Activated CD4-positive, alpha-beta memory T cell treated with anti-CD3 and anti-CD28 coated beads for 36 hours (primary cell): ENCODE results near the gene ASXL1. TPM values are rescaled to one million over a fixed set of nuclear protein-coding genes. Genes with fewer than 3 reads are reported as not detected.
A peak's percentile ranks its signal among the peaks of the same experiment; 100 is the strongest.
"Not testable (repeated sequence)": the region's sequence is repeated elsewhere in the genome, so short reads cannot be mapped to it uniquely, and the experiment has no call there.

Source experiments
- CTCF ChIA-PET: fragments of 350-600 bp; sonication (Branson Sonifier 250); formaldehyde crosslinking; loops from one replicate; lab custom pipeline; 2021; ENCODE audit warnings: antibody characterized with exemption, inconsistent platforms; lab: Charles Lee
- POLR2A ChIA-PET: fragments of 350-600 bp; sonication (Branson Sonifier 250); formaldehyde crosslinking; loops from one replicate; lab custom pipeline; 2021; ENCODE audit warnings: antibody characterized with exemption; lab: Charles Lee
- DNase-seq: peaks from one replicate; pipeline ENCODE4 v3.0.0-alpha.2; 2020
- H3K27ac Mint-ChIP-seq: one replicate; pipeline ENCODE4 v1.8.0; 2021; ENCODE audit warnings: mixed read lengths
- H3K27me3 Mint-ChIP-seq: one replicate; pipeline ENCODE4 v1.8.0; 2021; ENCODE audit warnings: mixed read lengths
- H3K36me3 Mint-ChIP-seq: one replicate; pipeline ENCODE4 v1.8.0; 2021; ENCODE audit warnings: mixed read lengths
- H3K4me1 Mint-ChIP-seq: one replicate; pipeline ENCODE4 v1.8.0; 2021; ENCODE audit warnings: low read depth, mixed read lengths
- H3K4me3 Mint-ChIP-seq: one replicate; pipeline ENCODE4 v1.8.0; 2021; ENCODE audit warnings: mild to moderate bottlenecking, mixed read lengths
- H3K9me3 Mint-ChIP-seq: one replicate; pipeline ENCODE4 v1.8.0; 2021; ENCODE audit warnings: mixed read lengths
- intact Hi-C: fragments of 100-400 bp; cut with micrococcal nuclease; formaldehyde crosslinking; loops from one replicate; pipeline ENCODE4 v1.15.1; 2023
- total RNA-seq, 2 experiments: library from RNA; stranded (reverse); gene quantifications; one replicate each; pipeline ENCODE4 v1.2.3, GENCODE V29; 2021

The ASXL1 gene
- total RNA-seq, 2 experiments from 2014 or later = 141 to 147 TPM

DNA sequence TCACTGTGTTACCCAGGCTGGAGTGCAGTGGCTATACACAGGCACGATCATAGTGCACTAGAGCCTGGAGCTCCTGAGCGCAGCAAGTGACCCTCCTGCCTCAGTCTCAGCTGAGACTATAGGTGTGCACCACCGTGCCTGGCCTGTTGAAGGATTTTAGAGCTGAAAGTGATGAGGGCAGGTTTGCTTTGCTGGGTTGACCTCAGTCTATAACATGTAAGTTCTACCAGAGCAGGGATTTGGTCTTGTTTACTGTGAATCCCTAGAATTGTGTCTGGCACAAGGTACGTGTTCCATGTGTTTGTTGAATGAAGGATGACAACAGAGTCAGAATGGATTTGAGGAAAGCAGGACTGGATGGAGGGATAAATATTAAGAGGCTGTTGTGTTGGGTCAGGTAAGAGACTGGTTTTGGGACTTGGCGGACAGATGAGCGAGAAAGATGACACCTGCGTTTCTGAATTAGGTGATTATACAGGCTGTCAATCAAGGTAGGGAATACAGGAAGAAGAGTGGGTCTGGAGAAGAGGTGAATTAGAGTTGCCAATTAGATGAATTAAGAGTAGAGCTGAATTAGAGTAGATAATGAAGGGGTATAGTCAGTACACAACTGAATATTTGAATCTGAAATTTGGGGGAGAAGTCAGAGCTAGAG is 6.5 kb downstream of the ASXL1 start:
- Mint-ChIP-seq H3K4me1 (peaks cover 81% of the 10 kb centered on the region), H3K27ac (peak overlapping the region; percentile 0), H3K27me3 (no peaks in the 10 kb centered on the region), H3K36me3 (peaks cover 30% of the 10 kb centered on the region), H3K9me3 (no peaks in the 10 kb centered on the region), H3K4me3 (no peak overlapping the region)
- intact Hi-C loops = loop anchor here (5.0 to 10.0 kb wide), 2 partner anchors 32 to 290 kb away; no protein-coding TSS in a partner anchor
- CTCF ChIA-PET = interaction anchor here (1.4 kb wide), 1 partner anchor 132 kb away, joined by 3 read pairs; no protein-coding TSS in a partner anchor
- no peak for DNase-seq
- POLR2A ChIA-PET = interaction anchor here (1.4 kb wide), 1 partner anchor 31 kb away, joined by 5 read pairs; no protein-coding TSS in a partner anchor

DNA sequence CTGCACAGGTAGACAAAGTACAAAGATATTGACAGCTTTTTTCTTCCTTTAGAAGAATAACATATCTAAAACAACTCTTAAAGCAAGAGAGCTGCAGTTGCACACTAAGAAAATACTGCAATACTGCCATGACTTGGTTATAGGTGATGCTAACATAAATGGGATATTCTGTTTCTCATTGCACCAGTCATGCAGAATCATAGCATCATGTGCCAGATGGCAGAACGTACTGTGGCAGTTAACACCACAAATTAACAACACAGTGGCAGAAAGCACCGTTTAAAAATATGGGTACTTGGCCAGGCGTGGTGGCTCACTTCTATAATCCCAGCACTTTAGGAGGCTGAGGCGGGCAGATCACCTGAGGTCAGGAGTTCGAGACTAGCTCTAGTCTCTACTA is 7.4 kb downstream of the ASXL1 start:
- ChIA-PET POLR2A (no interaction called here), CTCF (interaction anchor here (1.4 kb wide), 1 partner anchor 133 kb away, joined by 3 read pairs; no protein-coding TSS in a partner anchor)
- peaks cover 74% of the 10 kb centered on the region for H3K4me1 Mint-ChIP-seq
- no peak overlapping the region for H3K4me3 Mint-ChIP-seq
- H3K27ac Mint-ChIP-seq = peak overlapping the region; percentile 65
- H3K36me3 Mint-ChIP-seq = peaks cover 26% of the 10 kb centered on the region
- intact Hi-C loops = loop anchor here (5.0 to 10.0 kb wide), 2 partner anchors 33 to 289 kb away; no protein-coding TSS in a partner anchor
- H3K9me3 Mint-ChIP-seq = no peaks in the 10 kb centered on the region
- DNase-seq = no peak
- H3K27me3 Mint-ChIP-seq = no peaks in the 10 kb centered on the region

DNA sequence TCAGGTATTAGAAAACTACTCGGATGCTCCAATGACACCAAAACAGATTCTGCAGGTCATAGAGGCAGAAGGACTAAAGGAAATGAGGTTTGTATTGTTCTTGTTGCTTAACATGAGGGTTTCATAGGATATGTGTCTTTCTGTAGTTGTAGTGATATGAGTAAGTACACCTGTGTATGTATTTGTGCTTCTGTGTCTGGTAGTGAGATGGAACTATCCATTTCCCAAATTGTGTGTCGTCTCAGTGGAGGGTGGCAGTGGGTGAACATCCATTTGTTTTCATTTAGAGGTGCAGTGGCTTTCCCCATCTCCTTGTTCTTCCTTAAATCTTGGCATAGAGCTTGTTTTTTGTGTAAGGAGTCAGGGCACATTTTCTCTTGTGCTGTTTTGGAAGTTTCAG is 8.2 kb downstream of the ASXL1 start:
- Mint-ChIP-seq H3K27me3 (no peaks in the 10 kb centered on the region), H3K9me3 (no peaks in the 10 kb centered on the region), H3K36me3 (peaks cover 25% of the 10 kb centered on the region), H3K27ac (peak overlapping the region; percentile 65), H3K4me3 (no peak overlapping the region), H3K4me1 (peaks cover 69% of the 10 kb centered on the region)
- intact Hi-C loops = loop anchor here (1.0 to 10.0 kb wide), 4 partner anchors 11 to 288 kb away; no protein-coding TSS in a partner anchor
- CTCF ChIA-PET = no interaction called here
- POLR2A ChIA-PET = no interaction called here
- DNase-seq = no peak

DNA sequence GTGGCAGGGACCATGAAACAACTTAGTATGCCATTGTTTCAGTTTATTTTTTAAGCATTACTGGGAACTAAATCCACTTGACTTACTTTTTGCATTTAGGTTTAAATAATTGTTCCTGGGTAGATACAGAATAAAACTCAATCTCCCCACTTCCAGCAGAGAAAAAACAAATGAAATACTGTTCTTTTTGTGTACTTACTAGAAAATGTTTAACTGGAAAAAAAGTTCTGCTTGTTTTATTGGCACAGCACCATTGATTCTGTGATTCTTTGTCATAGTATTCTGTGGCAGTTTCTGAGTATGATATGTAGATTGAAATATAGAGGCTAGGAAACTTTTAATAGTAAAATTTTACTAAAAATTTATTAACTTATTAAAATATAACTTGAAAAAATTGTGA is 10.2 kb downstream of the ASXL1 start:
- H3K36me3 Mint-ChIP-seq = peaks cover 23% of the 10 kb centered on the region
- POLR2A ChIA-PET = interaction anchor here (0.9 to 1.3 kb wide), 2 partner anchors 9 to 13 kb away, joined by 3 to 5 read pairs; no protein-coding TSS in a partner anchor
- intact Hi-C loops = loop anchor here (5.0 to 10.0 kb wide), 2 partner anchors 36 to 286 kb away; no protein-coding TSS in a partner anchor
- H3K27ac Mint-ChIP-seq = peak overlapping the region; percentile 7
- CTCF ChIA-PET = interaction anchor here (1.3 kb wide), 1 partner anchor 71 kb away, joined by 4 read pairs; no protein-coding TSS in a partner anchor
- DNase-seq = no peak
- H3K27me3 Mint-ChIP-seq = no peaks in the 10 kb centered on the region
- no peaks in the 10 kb centered on the region for H3K9me3 Mint-ChIP-seq
- H3K4me1 Mint-ChIP-seq = peaks cover 51% of the 10 kb centered on the region
- H3K4me3 Mint-ChIP-seq = no peak overlapping the region

DNA sequence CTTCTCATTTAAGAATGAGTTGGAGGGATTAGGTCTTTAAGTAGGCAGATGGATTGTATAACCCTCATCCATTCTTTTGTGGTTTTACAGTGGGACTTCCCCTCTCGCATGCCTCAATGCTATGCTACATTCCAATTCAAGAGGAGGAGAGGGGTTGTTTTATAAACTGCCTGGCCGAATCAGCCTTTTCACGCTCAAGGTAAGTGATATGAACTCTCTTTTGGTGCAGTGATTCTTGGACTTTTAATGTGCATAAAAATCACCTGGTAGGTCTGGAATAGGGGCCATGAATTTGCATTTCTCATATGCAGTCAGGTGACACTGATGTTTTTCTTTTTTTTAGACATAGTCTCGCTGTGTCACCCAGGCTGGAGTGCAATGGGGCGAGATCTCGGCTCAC is 10.8 kb downstream of the ASXL1 start:
- H3K36me3 Mint-ChIP-seq = peaks cover 23% of the 10 kb centered on the region
- DNase-seq = no peak
- H3K27ac Mint-ChIP-seq = no peak overlapping the region
- no peak overlapping the region for H3K4me3 Mint-ChIP-seq
- H3K27me3 Mint-ChIP-seq = no peaks in the 10 kb centered on the region
- ChIA-PET CTCF (no interaction called here), POLR2A (no interaction called here)
- peaks cover 45% of the 10 kb centered on the region for H3K4me1 Mint-ChIP-seq
- H3K9me3 Mint-ChIP-seq = no peaks in the 10 kb centered on the region
- intact Hi-C loops = loop anchor here (5.0 to 10.0 kb wide), 2 partner anchors 37 to 286 kb away; no protein-coding TSS in a partner anchor

DNA sequence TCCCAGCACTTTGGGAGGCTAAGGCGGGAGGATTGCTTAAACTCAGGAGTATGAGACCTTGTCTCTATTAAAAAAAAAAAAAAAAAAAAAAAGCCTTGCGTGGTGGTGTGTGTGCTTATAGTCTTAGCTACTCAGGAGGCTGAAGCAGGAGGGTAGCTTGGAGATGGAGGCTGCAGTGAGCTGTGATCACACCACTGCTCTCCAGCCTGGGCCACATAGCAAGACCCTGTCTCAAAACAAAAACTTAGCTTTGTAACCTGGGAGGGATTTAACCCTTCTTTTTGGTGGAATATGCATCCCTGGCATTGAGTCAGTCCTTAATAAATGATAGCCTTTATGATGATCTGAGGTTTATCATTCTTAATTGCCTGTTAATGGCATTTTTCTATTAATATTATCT is 12.8 kb downstream of the ASXL1 start:
- intact Hi-C loops = no loop called here
- peaks cover 24% of the 10 kb centered on the region for H3K36me3 Mint-ChIP-seq
- H3K27me3 Mint-ChIP-seq = no peaks in the 10 kb centered on the region
- DNase-seq = no peak
- no peaks in the 10 kb centered on the region for H3K9me3 Mint-ChIP-seq
- peaks cover 30% of the 10 kb centered on the region for H3K4me1 Mint-ChIP-seq
- ChIA-PET CTCF (interaction anchor here (0.7 kb wide), 1 partner anchor 11 kb away, joined by 3 read pairs; no protein-coding TSS in a partner anchor), POLR2A (no interaction called here)
- no peak overlapping the region for H3K4me3 Mint-ChIP-seq
- no peak overlapping the region for H3K27ac Mint-ChIP-seq

DNA sequence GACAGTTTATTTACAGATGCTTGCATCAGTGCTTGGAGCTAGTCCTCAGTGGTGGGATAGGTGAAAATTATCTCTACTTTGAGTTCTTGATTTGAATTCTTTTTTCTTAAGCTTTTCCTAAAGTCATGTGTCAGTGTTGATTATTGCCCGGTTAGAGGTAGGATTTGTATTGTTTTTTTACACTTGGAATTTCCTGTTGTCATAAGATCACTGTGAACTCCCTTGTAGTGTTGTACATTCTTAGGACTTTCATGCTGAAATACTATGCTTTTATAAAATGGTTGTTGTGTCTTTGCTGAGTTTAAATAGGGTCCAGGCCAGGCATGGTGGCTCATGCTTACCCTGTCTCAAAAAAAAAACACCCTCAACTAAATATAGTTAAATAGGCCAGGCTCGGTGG is 20.3 kb downstream of the ASXL1 start:
- no peaks in the 10 kb centered on the region for H3K27me3 Mint-ChIP-seq
- DNase-seq = no peak
- POLR2A ChIA-PET = no interaction called here
- H3K9me3 Mint-ChIP-seq = no peaks in the 10 kb centered on the region
- H3K4me1 Mint-ChIP-seq = peaks cover 9% of the 10 kb centered on the region
- no peak overlapping the region for H3K27ac Mint-ChIP-seq
- peaks cover 10% of the 10 kb centered on the region for H3K36me3 Mint-ChIP-seq
- CTCF ChIA-PET = no interaction called here
- intact Hi-C loops = no loop called here
- no peak overlapping the region for H3K4me3 Mint-ChIP-seq

DNA sequence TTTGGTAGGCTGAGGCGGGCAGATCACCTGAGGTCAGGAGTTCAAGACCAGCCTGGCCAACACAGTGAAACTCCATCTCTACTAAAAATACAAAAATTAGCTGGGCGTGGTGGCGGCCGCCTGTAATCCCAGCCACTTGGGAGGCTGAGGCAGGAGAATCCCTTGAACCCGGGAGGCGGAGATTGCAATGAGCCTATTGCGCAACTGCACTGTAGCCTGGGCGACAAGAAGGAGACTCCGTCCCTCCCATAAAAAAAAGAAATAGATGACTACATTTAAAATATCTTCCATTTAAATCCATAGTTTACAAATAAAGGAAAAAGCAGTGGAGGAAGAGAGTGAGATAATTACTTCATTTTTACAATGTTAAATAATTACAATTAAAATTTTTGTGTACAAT is 21.9 kb downstream of the ASXL1 start:
- POLR2A ChIA-PET, H3K27ac Mint-ChIP-seq, H3K4me3 Mint-ChIP-seq, intact Hi-C loops, DNase-seq, H3K9me3 Mint-ChIP-seq, CTCF ChIA-PET, H3K27me3 Mint-ChIP-seq: not testable (repeated sequence)
- peaks cover 13% of the 10 kb centered on the region for H3K36me3 Mint-ChIP-seq
- H3K4me1 Mint-ChIP-seq = peaks cover 23% of the 10 kb centered on the region

DNA sequence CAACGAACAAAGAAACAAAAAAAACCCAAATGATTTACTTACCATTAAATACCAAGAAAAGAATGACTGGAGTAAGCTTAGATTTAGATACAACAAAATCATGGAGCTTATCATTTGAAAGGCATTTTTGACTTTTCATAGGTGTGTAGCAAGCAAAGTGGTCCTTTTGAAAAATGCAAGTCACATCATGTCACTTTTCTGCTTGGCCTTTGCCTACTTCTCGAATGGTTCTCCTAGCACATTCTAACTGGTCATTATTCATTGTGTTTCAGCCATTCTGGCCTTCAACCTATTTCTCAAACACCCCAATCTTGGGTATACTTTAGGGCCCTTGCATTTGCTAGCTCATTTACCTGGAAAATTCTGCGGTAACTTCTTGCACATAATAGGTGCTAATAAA is 22.6 kb downstream of the ASXL1 start:
- H3K27ac Mint-ChIP-seq = no peak overlapping the region
- H3K36me3 Mint-ChIP-seq = peaks cover 14% of the 10 kb centered on the region
- intact Hi-C loops = no loop called here
- H3K4me3 Mint-ChIP-seq = no peak overlapping the region
- H3K27me3 Mint-ChIP-seq = no peaks in the 10 kb centered on the region
- no peak for DNase-seq
- H3K9me3 Mint-ChIP-seq = no peaks in the 10 kb centered on the region
- ChIA-PET POLR2A (no interaction called here), CTCF (no interaction called here)
- H3K4me1 Mint-ChIP-seq = peaks cover 30% of the 10 kb centered on the region

DNA sequence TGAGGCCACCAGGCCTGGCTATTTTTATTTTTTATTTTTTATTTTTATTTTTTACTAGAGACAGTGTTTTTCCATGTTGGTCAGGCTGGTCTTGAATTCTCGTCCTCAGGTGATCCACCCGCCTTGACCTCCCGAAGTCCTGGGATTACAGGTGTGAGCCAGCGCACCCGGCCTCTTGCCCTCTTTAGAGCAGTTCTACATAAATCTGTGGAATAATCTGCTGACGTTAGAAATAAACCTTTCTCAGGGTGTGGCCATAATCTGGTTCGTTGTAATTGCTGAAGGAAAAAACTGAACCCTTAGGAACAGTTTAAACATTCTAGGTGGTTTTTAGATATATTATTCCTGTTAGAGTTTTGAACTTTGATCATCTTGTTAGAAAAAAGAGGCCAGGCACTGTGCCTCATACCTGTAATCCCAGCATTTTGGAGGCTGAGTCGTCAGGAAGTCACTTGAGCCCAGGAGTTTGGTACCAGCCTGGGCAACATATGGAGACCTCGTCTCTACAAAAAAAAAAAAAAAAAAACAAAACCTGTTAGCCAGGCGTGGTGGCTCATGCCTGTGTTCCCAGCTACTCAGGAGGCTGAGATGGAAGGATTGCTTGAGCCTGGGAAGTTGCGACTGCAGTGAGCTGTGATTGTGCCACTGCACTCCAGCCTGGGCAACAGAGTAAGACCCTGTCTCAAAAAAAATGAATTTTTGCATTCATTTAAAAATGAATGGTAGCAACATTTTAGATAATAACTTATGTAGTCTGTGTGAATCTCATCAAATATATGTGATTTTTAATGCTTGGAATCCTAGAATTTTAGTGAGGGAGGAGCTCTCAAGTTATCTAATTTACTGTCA is 24.2 kb downstream of the ASXL1 start:
- Mint-ChIP-seq H3K4me1 (peaks cover 43% of the 10 kb centered on the region), H3K9me3 (no peaks in the 10 kb centered on the region), H3K36me3 (peaks cover 13% of the 10 kb centered on the region), H3K4me3 (no peak overlapping the region), H3K27ac (no peak overlapping the region), H3K27me3 (no peaks in the 10 kb centered on the region)
- CTCF ChIA-PET = interaction anchor here (1.1 kb wide), 1 partner anchor 11 kb away, joined by 3 read pairs; no protein-coding TSS in a partner anchor
- POLR2A ChIA-PET = no interaction called here
- DNase-seq = no peak
- intact Hi-C loops = no loop called here

DNA sequence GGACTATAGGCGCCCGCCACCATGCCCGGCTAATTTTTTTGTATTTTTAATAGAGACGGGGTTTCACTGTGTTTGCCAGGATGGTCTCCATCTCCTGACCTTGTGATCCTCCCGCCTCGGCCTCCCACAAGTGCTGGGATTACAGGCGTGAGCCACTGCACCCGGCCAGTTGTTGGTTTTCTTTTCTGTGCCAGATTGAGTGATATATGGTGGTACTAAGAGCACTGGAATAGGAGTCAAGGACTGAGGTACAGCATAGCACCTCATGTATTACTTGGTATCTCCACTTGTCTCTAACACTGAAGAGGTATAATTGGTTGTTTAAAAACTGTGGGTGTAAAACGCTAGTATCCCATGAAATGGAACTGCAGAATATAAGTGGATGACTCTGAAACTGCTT is 25.3 kb downstream of the ASXL1 start:
- Mint-ChIP-seq H3K36me3 (peaks cover 13% of the 10 kb centered on the region), H3K4me1 (peaks cover 48% of the 10 kb centered on the region), H3K27ac (peak overlapping the region; percentile 19)
- CTCF ChIA-PET, POLR2A ChIA-PET, intact Hi-C loops, H3K27me3 Mint-ChIP-seq, DNase-seq, H3K9me3 Mint-ChIP-seq, H3K4me3 Mint-ChIP-seq: not testable (repeated sequence)

DNA sequence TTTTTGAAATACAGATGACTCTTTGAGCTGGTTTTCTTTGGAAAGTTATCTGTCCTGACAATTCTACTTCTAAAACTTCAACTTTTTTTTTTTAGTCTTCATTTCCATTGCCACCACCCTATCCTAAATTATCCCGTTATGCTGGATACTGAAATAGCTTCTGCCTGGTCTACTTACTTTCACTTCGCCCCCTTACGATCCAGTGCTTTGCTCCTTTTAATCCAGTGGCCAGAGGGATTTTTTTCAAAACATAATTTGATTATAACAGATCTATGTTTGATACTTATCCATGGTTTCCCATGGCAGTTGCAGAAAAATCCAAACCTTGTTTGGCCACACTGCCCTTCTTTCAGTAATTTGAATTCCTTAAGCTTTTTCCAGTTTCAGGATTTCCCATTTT is 27.4 kb downstream of the ASXL1 start:
- intact Hi-C loops = no loop called here
- peaks cover 16% of the 10 kb centered on the region for H3K36me3 Mint-ChIP-seq
- H3K4me1 Mint-ChIP-seq = peaks cover 53% of the 10 kb centered on the region
- no peak for DNase-seq
- H3K4me3 Mint-ChIP-seq = no peak overlapping the region
- no peaks in the 10 kb centered on the region for H3K9me3 Mint-ChIP-seq
- CTCF ChIA-PET = interaction anchor here (0.6 to 1.2 kb wide), 2 partner anchors 12 to 62 kb away, joined by 3 read pairs; no protein-coding TSS in a partner anchor
- H3K27ac Mint-ChIP-seq = no peak overlapping the region
- H3K27me3 Mint-ChIP-seq = no peaks in the 10 kb centered on the region
- POLR2A ChIA-PET = no interaction called here
